ENCODE results near the gene FBXO31.

The FBXO31 gene

GRCh38 chr16:87414251-87414680 is 30.7 kb upstream of the FBXO31 start:
- no peak overlapping the region for H3K4me3 ChIP-seq
- H3K9me3 ChIP-seq = no peaks in the 10 kb centered on the region
- DNase-seq = peak in 1 of 2 donors; percentile 62
- no peaks in the 10 kb centered on the region for H3K4me1 ChIP-seq
- H3K36me3 ChIP-seq = peaks cover 73 to 100% (median 97%) of the 10 kb centered on the region in 3 donors
- intact Hi-C loops (cut with DNase I; ENCODE audit: low total_unique reads) = no loop called here
- TF ChIP-seq CTCF (IDR thresholded peaks at IDR 0.05) = no peak
- no peaks in the 10 kb centered on the region for H3K27me3 ChIP-seq
- no peak overlapping the region for H3K27ac ChIP-seq

DNA sequence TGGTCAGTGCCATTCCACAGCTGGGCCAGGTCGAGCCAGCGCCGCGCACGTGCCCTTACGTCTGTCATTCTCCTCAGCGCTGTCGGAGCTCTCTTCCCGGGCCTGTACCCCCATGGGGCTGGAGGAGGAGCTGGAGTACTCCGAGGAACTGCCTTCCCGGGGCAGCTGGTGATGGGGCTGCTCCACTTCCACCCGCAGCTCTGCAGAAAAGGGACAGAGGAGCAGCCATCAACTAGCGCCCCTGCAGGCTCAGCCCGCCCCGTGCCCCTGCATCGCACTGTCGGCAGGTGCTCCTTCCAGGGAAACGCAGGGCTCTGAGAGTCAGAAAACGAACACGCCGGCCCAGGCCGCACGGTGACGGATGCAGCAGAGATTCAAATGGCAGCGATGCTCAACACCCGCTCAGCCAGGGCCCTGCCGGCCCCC is 29.4 kb upstream of the FBXO31 start:
- TF ChIP-seq CTCF (IDR thresholded peaks at IDR 0.05) = no peak
- Histone ChIP-seq H3K4me3 (no peak overlapping the region), H3K4me1 (no peaks in the 10 kb centered on the region), H3K27me3 (no peaks in the 10 kb centered on the region), H3K36me3 (peaks cover 70 to 95% (median 93%) of the 10 kb centered on the region in 3 donors), H3K27ac (no peak overlapping the region), H3K9me3 (no peaks in the 10 kb centered on the region)
- DNase-seq = peak in 1 of 2 donors; percentile 64
- intact Hi-C loops (cut with DNase I; ENCODE audit: low total_unique reads) = no loop called here

DNA sequence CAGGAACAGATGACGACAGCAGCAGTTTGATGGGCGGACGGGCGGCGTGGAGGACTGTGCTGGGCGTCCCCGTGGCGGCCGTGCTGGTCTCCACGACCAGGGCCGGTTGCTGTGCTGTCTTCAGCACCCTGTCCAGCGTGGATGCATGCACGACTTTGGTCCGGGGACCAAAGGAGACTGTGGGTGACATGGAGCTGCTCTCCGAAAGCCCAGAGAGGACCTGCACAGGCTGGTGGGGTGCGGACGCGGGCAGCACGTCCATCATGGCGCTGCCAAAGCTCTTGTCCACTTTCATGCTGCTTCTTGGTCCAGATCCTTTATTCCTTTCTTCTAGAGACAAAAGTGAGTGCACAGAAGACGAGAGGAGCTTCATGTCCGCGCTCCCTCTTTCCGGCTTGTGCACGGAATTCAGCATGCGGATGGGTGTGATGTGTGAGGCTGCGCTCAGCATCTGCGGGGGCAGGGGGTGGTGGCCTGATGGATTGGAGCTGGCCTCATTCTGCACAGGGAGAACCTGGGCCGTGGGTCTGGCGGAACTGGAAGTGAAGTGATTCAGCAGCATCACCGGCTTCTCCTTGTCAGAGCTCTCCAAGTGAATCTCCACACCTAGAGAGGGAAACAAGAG is 28.9 kb upstream of the FBXO31 start:
- intact Hi-C loops (cut with DNase I; ENCODE audit: low total_unique reads) = no loop called here
- Histone ChIP-seq H3K4me3 (no peak overlapping the region), H3K36me3 (peaks cover 72 to 95% (median 93%) of the 10 kb centered on the region in 3 donors), H3K4me1 (no peaks in the 10 kb centered on the region), H3K9me3 (no peaks in the 10 kb centered on the region), H3K27ac (no peak overlapping the region), H3K27me3 (no peaks in the 10 kb centered on the region)
- DNase-seq = peak in 1 of 2 donors; percentile 45
- TF ChIP-seq CTCF (IDR thresholded peaks at IDR 0.05) = no peak

DNA sequence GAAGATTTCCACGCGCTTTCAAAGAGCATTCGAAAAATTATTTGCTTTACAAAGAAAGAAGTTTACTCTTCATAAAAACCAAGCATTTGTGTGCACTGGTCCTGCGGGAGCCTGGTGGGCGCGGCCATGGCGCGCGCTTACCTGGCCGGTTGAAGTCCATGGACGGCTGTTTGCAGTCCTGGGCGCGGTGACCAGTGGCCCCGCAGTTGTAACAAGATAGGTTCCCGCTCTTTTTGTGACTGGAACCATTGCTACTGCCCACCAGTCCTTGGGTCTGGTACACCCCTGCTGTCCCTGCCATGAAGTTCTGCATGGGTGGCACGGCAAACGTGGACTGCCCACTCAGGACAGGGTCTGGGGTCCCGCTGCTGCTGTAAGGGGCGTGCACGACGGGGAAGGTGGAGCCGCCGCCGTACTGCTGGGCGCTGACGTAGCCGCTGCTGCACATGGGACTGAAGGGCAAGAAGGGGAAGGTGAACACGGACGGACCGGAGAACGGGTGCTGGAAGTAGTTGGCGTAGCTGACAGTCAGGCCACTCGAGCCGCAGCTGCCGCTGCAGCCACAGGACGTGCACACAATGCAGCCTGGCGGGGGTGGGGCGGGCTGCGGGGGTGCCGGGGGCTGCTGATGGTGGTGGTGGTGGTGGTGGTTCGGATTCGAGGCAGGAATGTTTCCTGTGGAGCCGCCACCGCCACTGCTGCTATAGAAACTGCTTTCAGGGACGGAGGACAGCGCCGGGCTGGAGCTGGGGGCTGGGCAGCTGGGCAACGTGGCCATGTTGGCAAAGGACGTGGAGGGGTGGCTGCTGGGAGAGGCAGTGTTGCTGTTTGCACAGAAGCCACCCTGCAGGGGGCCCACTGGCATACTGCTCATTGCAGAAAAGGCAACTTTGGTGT is 28.0 kb upstream of the FBXO31 start:
- H3K36me3 ChIP-seq = peaks cover 72 to 95% (median 94%) of the 10 kb centered on the region in 3 donors
- peak in 1 of 2 donors; percentile 61 for DNase-seq
- intact Hi-C loops (cut with DNase I; ENCODE audit: low total_unique reads) = no loop called here

DNA sequence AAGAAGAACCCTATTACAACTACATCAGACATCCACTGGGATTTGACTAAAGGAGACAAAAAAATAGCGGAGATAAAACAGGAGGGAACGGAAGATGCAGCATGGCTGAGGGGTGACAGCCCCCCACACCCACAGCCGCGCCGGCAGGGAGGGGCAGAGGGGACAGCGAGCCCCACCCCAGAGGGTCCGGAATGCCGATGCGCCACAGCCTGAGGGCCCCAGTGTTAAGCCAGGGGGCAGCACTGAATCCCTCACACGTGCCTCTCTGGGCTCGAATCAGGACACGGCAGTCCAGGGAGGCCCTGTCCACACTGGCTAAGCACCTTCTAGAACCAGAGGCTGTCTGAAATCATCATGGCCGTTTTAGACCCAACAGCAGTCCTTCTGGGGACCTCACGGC is 27.4 kb upstream of the FBXO31 start:
- intact Hi-C loops (cut with DNase I; ENCODE audit: low total_unique reads) = no loop called here

More for the DNA sequence above, 28.0 kb upstream of the FBXO31 start:
- no peak for TF ChIP-seq CTCF (IDR thresholded peaks at IDR 0.05)
- no peak overlapping the region for H3K27ac ChIP-seq
- H3K4me1 ChIP-seq = no peaks in the 10 kb centered on the region
- H3K4me3 ChIP-seq = no peak overlapping the region
- no peaks in the 10 kb centered on the region for H3K27me3 ChIP-seq
- H3K9me3 ChIP-seq = no peaks in the 10 kb centered on the region

More for the DNA sequence above, 27.4 kb upstream of the FBXO31 start:
- no peak overlapping the region for H3K4me3 ChIP-seq
- no peaks in the 10 kb centered on the region for H3K9me3 ChIP-seq
- DNase-seq = peak in 1 of 2 donors; percentile 53
- no peaks in the 10 kb centered on the region for H3K4me1 ChIP-seq
- TF ChIP-seq CTCF (IDR thresholded peaks at IDR 0.05) = no peak
- H3K27me3 ChIP-seq = no peaks in the 10 kb centered on the region
- peaks cover 79 to 95% (median 92%) of the 10 kb centered on the region in 3 donors for H3K36me3 ChIP-seq
- no peak overlapping the region for H3K27ac ChIP-seq
